HG02678 (cell line): Measurements from ENCODE around the gene DAB1.

Source experiments
- ATAC-seq: cut with Tn5 transposase; IDR thresholded peaks from one replicate; pipeline ENCODE4 v1.9.1; 2021; ENCODE audit warnings: mild to moderate bottlenecking, moderate library complexity; ENCODE audit not compliant: unreplicated experiment

The DAB1 gene

GRCh38 chr1:57324388-57324787, 99.5 kb downstream of the DAB1 start:
- ATAC-seq: no peak

- ATAC-seq: no peak
Measured at GRCh38 chr1:57321776-57322175, 102.1 kb downstream of the DAB1 start.

GRCh38 chr1:57319791-57320190, 104.1 kb downstream of the DAB1 start:
- no peak for ATAC-seq

- no peak for ATAC-seq
Measured at GRCh38 chr1:57319165-57319564, 104.7 kb downstream of the DAB1 start.

GRCh38 chr1:57316861-57317260, 107.0 kb downstream of the DAB1 start:
- no peak for ATAC-seq

- ATAC-seq: no peak
Measured at GRCh38 chr1:57316291-57316690, 107.6 kb downstream of the DAB1 start.

GRCh38 chr1:57312869-57313268, 111.0 kb downstream of the DAB1 start:
- no peak for ATAC-seq

GRCh38 chr1:57311411-57311810, 112.4 kb downstream of the DAB1 start:
- ATAC-seq: no peak

- ATAC-seq: no peak
Measured at GRCh38 chr1:57311006-57311405, 112.9 kb downstream of the DAB1 start.

- no peak for ATAC-seq
Measured at GRCh38 chr1:57309630-57310029, 114.2 kb downstream of the DAB1 start.

GRCh38 chr1:57307392-57308170, 116.3 kb downstream of the DAB1 start:
- ATAC-seq: no peak

GRCh38 chr1:57304591-57304990, 119.3 kb downstream of the DAB1 start:
- ATAC-seq: no peak

GRCh38 chr1:57302812-57303596, 120.9 kb downstream of the DAB1 start:
- no peak for ATAC-seq

- no peak for ATAC-seq
Measured at GRCh38 chr1:57300186-57300585, 123.7 kb downstream of the DAB1 start.

GRCh38 chr1:57296726-57297250, 127.1 kb downstream of the DAB1 start:
- ATAC-seq: no peak

- ATAC-seq: no peak
Measured at GRCh38 chr1:57295326-57295725, 128.5 kb downstream of the DAB1 start.

- no peak for ATAC-seq
Measured at GRCh38 chr1:57294177-57294576, 129.7 kb downstream of the DAB1 start.

- no peak for ATAC-seq
Measured at GRCh38 chr1:57293214-57293613, 130.6 kb downstream of the DAB1 start.

- ATAC-seq: no peak
Measured at GRCh38 chr1:57289781-57290180, 134.1 kb downstream of the DAB1 start.

GRCh38 chr1:57285992-57286391, 137.9 kb downstream of the DAB1 start:
- no peak for ATAC-seq

- no peak for ATAC-seq
Measured at GRCh38 chr1:57282411-57282810, 141.4 kb downstream of the DAB1 start.

- no peak for ATAC-seq
Measured at GRCh38 chr1:57281324-57281723, 142.5 kb downstream of the DAB1 start.
